ENCODE results near the gene TUBAL3.

TUBAL3 gene

DNA sequence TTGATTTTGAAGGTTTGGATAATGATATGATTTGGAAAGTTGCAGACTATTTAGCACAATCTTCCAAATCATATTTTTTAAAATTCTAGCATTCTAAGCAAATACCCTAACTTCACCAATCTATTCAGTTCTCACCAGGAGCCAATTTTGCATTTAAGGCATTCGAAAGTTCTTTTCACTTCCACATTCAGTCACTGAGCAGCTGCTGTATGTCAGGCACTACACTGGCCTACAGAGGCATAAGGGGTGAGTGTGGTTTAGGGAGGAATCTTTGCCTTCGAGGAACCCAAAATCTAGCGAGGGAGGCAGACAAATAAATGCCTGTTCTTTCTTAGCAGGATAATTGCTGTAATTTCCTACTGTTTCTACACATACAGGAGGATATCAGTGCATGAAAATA, 50.6 kb downstream of the TUBAL3 start:
- intact Hi-C loops (cut with DNase I) = no loop called here
- no peak for DNase-seq

- intact Hi-C loops (cut with DNase I) = no loop called here
Observed at GRCh38 chr10:5349362-5349761, 55.3 kb downstream of the TUBAL3 start.

DNA sequence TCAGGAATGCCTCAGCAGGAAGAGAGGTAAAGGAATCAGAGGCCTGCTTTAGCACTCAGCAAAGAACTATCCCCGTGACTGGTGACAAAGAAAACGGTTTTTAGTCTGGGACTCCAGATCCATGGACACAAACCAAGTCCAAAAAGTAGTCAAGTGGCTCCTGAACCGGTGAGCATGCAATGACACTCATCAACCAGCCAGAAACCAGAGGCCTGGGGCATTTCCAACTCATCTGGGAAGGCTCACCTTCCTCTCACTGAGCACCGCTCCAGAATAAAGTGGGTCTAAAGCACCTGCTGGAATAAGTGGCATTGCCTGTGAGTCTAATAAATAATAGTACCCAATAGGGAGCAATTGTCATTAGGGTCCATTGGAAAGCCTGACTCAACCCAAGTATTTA, 57.7 kb downstream of the TUBAL3 start:
- intact Hi-C loops (cut with DNase I) = no loop called here
- DNase-seq = no peak

More at GRCh38 chr10:5349362-5349761, 55.3 kb downstream of the TUBAL3 start:
- DNase-seq = no peak

DNA sequence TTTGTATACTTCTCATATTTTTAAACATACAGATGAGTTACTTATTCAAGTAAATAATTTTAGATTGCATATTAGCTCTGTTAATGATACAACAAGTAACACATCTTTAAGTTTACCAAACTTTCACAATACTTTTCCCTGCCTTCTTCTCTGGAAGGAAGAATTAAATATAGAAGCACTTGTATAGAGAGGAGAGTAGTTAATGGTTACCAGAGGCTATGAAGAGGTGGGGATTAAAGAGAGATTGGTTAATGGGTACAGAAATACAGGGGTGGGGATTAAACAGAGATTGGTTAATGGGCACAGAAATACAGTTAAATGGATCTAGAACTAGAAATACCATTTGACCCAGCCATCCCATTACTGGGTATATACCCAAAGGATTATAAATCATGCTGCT, 59.9 kb downstream of the TUBAL3 start:
- intact Hi-C loops (cut with DNase I) = no loop called here
- DNase-seq = no peak

- no peak for DNase-seq
- intact Hi-C loops (cut with DNase I) = no loop called here
Observed at GRCh38 chr10:5343979-5344378, 60.6 kb downstream of the TUBAL3 start.

DNA sequence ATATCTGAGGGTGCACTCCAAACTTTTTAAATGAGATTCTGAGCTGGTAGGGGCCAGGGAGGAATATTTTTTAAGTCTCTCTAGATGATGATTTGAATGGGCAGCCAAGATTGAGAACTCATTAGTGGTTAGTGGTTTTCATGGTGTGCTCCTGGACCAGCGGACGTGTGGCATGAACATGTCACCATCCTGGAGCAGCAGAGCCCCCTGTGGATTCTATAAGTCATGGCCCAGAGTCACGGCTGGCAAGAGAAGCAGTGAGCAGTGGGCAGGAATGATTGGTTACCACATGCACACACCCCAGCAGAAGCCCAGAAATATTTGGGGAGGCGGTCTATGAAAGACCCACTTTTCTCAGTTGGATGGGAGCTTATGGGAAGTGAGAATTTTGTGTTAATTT, 61.1 kb downstream of the TUBAL3 start:
- no peak for DNase-seq
- intact Hi-C loops (cut with DNase I) = no loop called here
